HepG2 (cell line): ENCODE data around the gene LIPA. TPM values are rescaled to one million over a fixed set of nuclear protein-coding genes. Genes with fewer than 3 reads are reported as not detected.

Source experiments
- ATAC-seq: fragments of 200-7000 bp; cut with Tn5 transposase; 3 replicates; pipeline ENCODE4 v1.9.1; 2020; ENCODE audit warnings: mild to moderate bottlenecking, moderate library complexity
- BruUV-seq: library from RNA; stranded (reverse); fragments of 400-500 nt; replicated peaks from 2 replicates; lab custom pipeline; 2021; lab: Mats Ljungman, UMichigan
- CTCF ChIA-PET: fragments of 300-600 bp; formaldehyde crosslinking; extraction: SDS; loops from one replicate; lab custom pipeline; 2021; ENCODE audit warnings: low total read pairs, inconsistent platforms, low intra/inter-chr PET ratio; lab: Yijun Ruan, JAX
- POLR2A ChIA-PET: fragments of 350-600 bp; sonication (Branson Sonifier 250); formaldehyde crosslinking; loops from one replicate; lab custom pipeline; 2020; ENCODE audit warnings: antibody characterized with exemption, inconsistent platforms; lab: Yijun Ruan, JAX
- DNase-seq: peaks from one replicate; pipeline ENCODE4 v3.0.0-alpha.2; 2015; ENCODE audit warnings: low spot score
- FAIRE-seq: peaks from 3 replicates; lab custom pipeline; 2011; peaks lifted over from hg19 to GRCh38; lab: Jason Lieb, UNC
- H2AFZ ChIP-seq: one replicate; pipeline ENCODE4 v1.6.1; 2011; ENCODE audit warnings: low read length, inconsistent platforms
- H3K27ac ChIP-seq: fragments of 300-600 bp; 3 replicates; pipeline ENCODE4 v1.8.0; 2011; ENCODE audit warnings: mixed run types, mild to moderate bottlenecking, mixed read lengths, low read length, inconsistent platforms; ENCODE audit not compliant: insufficient read depth; ENCODE audit errors: extremely low read length
- H3K27me3 ChIP-seq, 2 experiments: fragments of 200-600 bp in 1 of 2; 2 replicates in 1 of 2; 3 replicates in 1 of 2; pipeline versions ENCODE4 v1.6.0 to v1.8.0; 2011; ENCODE audit warnings: low read length in 2 of 2, mild to moderate bottlenecking in 2 of 2, moderate library complexity in 2 of 2, inconsistent platforms in 1 of 2; ENCODE audit not compliant: insufficient read depth in 2 of 2, control insufficient read depth in 1 of 2
- H3K36me3 ChIP-seq, 2 experiments: fragments of 200-600 bp in 1 of 2; replicated peaks in 1 of 2; 2 replicates in 1 of 2; 3 replicates in 1 of 2; pipeline versions ENCODE4 v1.5.1 to v1.8.0; 2011; ENCODE audit warnings: low read length in 2 of 2, inconsistent platforms in 1 of 2; ENCODE audit not compliant: insufficient read depth in 2 of 2, control insufficient read depth in 1 of 2
- H3K4me1 ChIP-seq: 2 replicates; pipeline ENCODE4 v1.5.1; 2012; ENCODE audit warnings: low read length, inconsistent platforms; ENCODE audit not compliant: insufficient read depth
- H3K4me2 ChIP-seq: 2 replicates; pipeline ENCODE4 v1.6.0; 2011; ENCODE audit warnings: low read depth, low read length, inconsistent platforms
- H3K4me3 ChIP-seq, 3 experiments: fragments of 200-600 bp in 1 of 3; sonication (generic), shearing (Covaris generic) in 1 of 3; replicated peaks in 1 of 3; 2 replicates each; pipeline ENCODE4 v1.5.1; 2011 to 2016; ENCODE audit warnings: low read length in 3 of 3, inconsistent platforms in 2 of 3, low read depth in 2 of 3, mild to moderate bottlenecking in 2 of 3, control low read depth in 1 of 3, mixed read lengths in 1 of 3; ENCODE audit not compliant: insufficient read depth in 1 of 3
- H3K79me2 ChIP-seq: one replicate; pipeline ENCODE4 v1.6.1; 2011; ENCODE audit warnings: low read length, inconsistent platforms; ENCODE audit not compliant: insufficient read depth
- H3K9ac ChIP-seq: 2 replicates; pipeline ENCODE4 v1.6.0; 2011; ENCODE audit warnings: mild to moderate bottlenecking, low read depth, low read length, inconsistent platforms; ENCODE audit not compliant: insufficient read depth
- H3K9me3 ChIP-seq: 2 replicates; pipeline ENCODE4 v1.5.1; 2012; ENCODE audit warnings: mild to moderate bottlenecking, low read length
- H4K20me1 ChIP-seq: 2 replicates; pipeline ENCODE4 v1.6.0; 2011; ENCODE audit warnings: inconsistent platforms, mild to moderate bottlenecking, low read length, moderate library complexity; ENCODE audit not compliant: insufficient read depth
- CENPX ChIP-seq: sonication (generic); formaldehyde crosslinking; IDR thresholded peaks from 2 replicates; pipeline ENCODE4 v1.9.0; 2021; ENCODE audit warnings: mild to moderate bottlenecking, missing genetic modification reagents, moderate library complexity
- ETV6 ChIP-seq: sonication (generic); formaldehyde crosslinking; conservative IDR thresholded peaks from 2 replicates; pipeline ENCODE4 v1.4.0; 2020; ENCODE audit warnings: missing genetic modification reagents
- MAFK ChIP-seq, 2 experiments: IDR thresholded peaks in 1 of 2; conservative IDR thresholded peaks in 1 of 2; 2 replicates each; pipeline ENCODE4 v1.6.1; 2011; ENCODE audit warnings: improper control_type of control experiment in 2 of 2, low read length in 2 of 2
- NFIB ChIP-seq: sonication (generic); formaldehyde crosslinking; IDR thresholded peaks from 2 replicates; pipeline ENCODE4 v1.9.0; 2021; ENCODE audit warnings: missing genetic modification reagents, mild to moderate bottlenecking, borderline replicate concordance
- NFKB2 ChIP-seq: sonication (generic); formaldehyde crosslinking; IDR thresholded peaks from 2 replicates; pipeline ENCODE4 v1.4.0; 2020; ENCODE audit warnings: missing genetic modification reagents, borderline replicate concordance
- PTBP1 ChIP-seq: fragments of 200-400 bp; formaldehyde crosslinking; IDR thresholded peaks from 2 replicates; pipeline ENCODE4 v1.6.1; 2018; ENCODE audit warnings: low read length, low read depth; ENCODE audit not compliant: poor library complexity, severe bottlenecking
- RELA ChIP-seq: sonication (generic); formaldehyde crosslinking; IDR thresholded peaks from 2 replicates; pipeline ENCODE4 v1.4.0; 2020; ENCODE audit warnings: missing genetic modification reagents
- SATB2 ChIP-seq: sonication (generic); formaldehyde crosslinking; IDR thresholded peaks from 2 replicates; pipeline ENCODE4 v1.5.0; 2020; ENCODE audit warnings: missing genetic modification reagents
- SIX1 ChIP-seq: sonication (generic); formaldehyde crosslinking; IDR thresholded peaks from 2 replicates; pipeline ENCODE4 v1.4.0; 2020; ENCODE audit warnings: missing genetic modification reagents, borderline replicate concordance
- SP4 ChIP-seq: sonication (generic); formaldehyde crosslinking; IDR thresholded peaks from 2 replicates; pipeline ENCODE4 v1.8.1; 2023; ENCODE audit warnings: mild to moderate bottlenecking, missing genetic modification reagents
- TCF7 ChIP-seq: sonication (generic); IDR thresholded peaks from 2 replicates; pipeline ENCODE4 v1.6.1; 2016; ENCODE audit warnings: antibody characterized with exemption, low read depth
- WIZ ChIP-seq: sonication (generic); formaldehyde crosslinking; IDR thresholded peaks from 2 replicates; pipeline ENCODE4 v1.5.1; 2020; ENCODE audit warnings: mild to moderate bottlenecking, missing genetic modification reagents
- XRCC5 ChIP-seq: fragments of 200-400 bp; formaldehyde crosslinking; optimal IDR thresholded peaks from 2 replicates; pipeline ENCODE3; 2017; ENCODE audit warnings: mild to moderate bottlenecking, low read length
- ZBTB49 ChIP-seq: sonication (generic); formaldehyde crosslinking; IDR thresholded peaks from 2 replicates; pipeline ENCODE4 v1.4.0; 2020; ENCODE audit warnings: missing genetic modification reagents, borderline replicate concordance
- ZBTB7A ChIP-seq: sonication (generic); formaldehyde crosslinking; IDR thresholded peaks from 2 replicates; pipeline ENCODE4 v1.8.0; 2022; ENCODE audit warnings: mild to moderate bottlenecking, missing genetic modification reagents
- ZNF335 ChIP-seq: sonication (generic); formaldehyde crosslinking; IDR thresholded peaks from 2 replicates; pipeline ENCODE4 v1.4.0; 2020; ENCODE audit warnings: missing genetic modification reagents
- ZNF839 ChIP-seq: sonication (generic); formaldehyde crosslinking; IDR thresholded peaks from 2 replicates; pipeline ENCODE4 v1.4.0; 2020; ENCODE audit warnings: missing genetic modification reagents, mild to moderate bottlenecking, borderline replicate concordance
- WGBS: methylation state at CpG from one replicate; pipeline ENCODE4 v1.1.6; 2017; ENCODE audit warnings: low lambda C conversion rate; 5-methylcytosine and 5-hydroxymethylcytosine counted together
- in situ Hi-C: cut with HindIII; loops from 2 replicates; pipeline ENCODE4 v1.10.0; 2017; ENCODE audit warnings: low pct_unique_long_range_greater_than_20kb; ENCODE audit not compliant: extremely low pct_ligation_motif_present
- intact Hi-C: fragments of 100-400 bp; cut with micrococcal nuclease; formaldehyde crosslinking; loops from one replicate; pipeline ENCODE4 v1.10.0; 2022; ENCODE audit not compliant: unreplicated experiment
- polyA plus RNA-seq, 8 experiments: library from polyadenylated mRNA; depleted of rRNA in 3 of 8; stranded (reverse) in 7 of 8; unstranded in 1 of 8; fragments of >200 nt; fragmentation: Illumina TruSeq in 4 of 8; extraction: Trizol in 4 of 8; gene quantifications; 2 replicates each; pipeline versions ENCODE4 v1.2.1 to v1.2.3, GENCODE V29; 2011 to 2016; ENCODE audit warnings: low read depth in 4 of 8, missing spikeins in 1 of 8, mixed read lengths in 1 of 8; ENCODE audit not compliant: insufficient read depth in 1 of 8
- total RNA-seq, 5 experiments: library from RNA; depleted of rRNA; stranded (reverse); fragments of >200 nt; fragmentation: Illumina TruSeq; extraction: Trizol; gene quantifications; 2 replicates each; pipeline ENCODE4 v1.2.3, GENCODE V29; 2016; ENCODE audit warnings: low read depth in 1 of 5

LIPA gene
- total and polyA plus RNA-seq, 2 of the 13 experiments (the other 11 are each of a cell fraction or from before 2014, with no cell fraction given) = 57.1 to 79.5 TPM

- Histone ChIP-seq H2AFZ (no peak overlapping the region), H3K4me3 (no peak overlapping the region), H3K9me3 (no peaks in the 10 kb centered on the region), H3K36me3 (peaks cover 3 to 16% of the 10 kb centered on the region in 2 experiments; a peak in 4 of 5 replicates), H3K27ac (no peak overlapping the region), H3K27me3 (no peaks in the 10 kb centered on the region), H4K20me1 (no peaks in the 10 kb centered on the region), H3K4me2 (no peak overlapping the region), H3K79me2 (no peaks in the 10 kb centered on the region), H3K9ac (no peak overlapping the region), H3K4me1 (no peaks in the 10 kb centered on the region)
- no TSS peak for BruUV-seq
- intact Hi-C loops = no loop called here
- 96% methylated on average over 1 of the region's 1 CpG for WGBS
- ATAC-seq (no peak), FAIRE-seq (no peak), DNase-seq (no peak)
- ChIA-PET POLR2A (no interaction called here), CTCF (no interaction called here)
- in situ Hi-C loops = no loop called here
- no peak for TF ChIP-seq SP4 (CRISPR knock-in tag)
- TF ChIP-seq RELA (CRISPR knock-in tag) = no peak
- TF ChIP-seq PTBP1 = no peak
- peak in 1 of 2 experiments; percentile 43; a peak in 2 of 4 replicates for TF ChIP-seq MAFK (conservative IDR thresholded peaks at IDR 0.05 in 1 of 2, IDR thresholded peaks at IDR 0.05 in 1 of 2; ENCODE audit: low read length in 2 of 2)
These were observed 24.7 kb downstream of the LIPA start for GRCh38 chr10:89226891-89227290.

- intact Hi-C loops = no loop called here
- Histone ChIP-seq H3K4me2 (no peak overlapping the region), H2AFZ (no peak overlapping the region), H3K9ac (no peak overlapping the region), H3K4me3 (no peak overlapping the region), H3K9me3 (no peaks in the 10 kb centered on the region), H3K4me1 (no peaks in the 10 kb centered on the region), H3K27me3 (no peaks in the 10 kb centered on the region), H3K79me2 (no peaks in the 10 kb centered on the region), H3K36me3 (peaks cover 3 to 12% of the 10 kb centered on the region in 2 experiments; a peak in 4 of 5 replicates), H4K20me1 (no peaks in the 10 kb centered on the region), H3K27ac (no peak overlapping the region)
- ChIA-PET CTCF (no interaction called here), POLR2A (no interaction called here)
- WGBS = 96% methylated on average over 18 of the region's 18 CpGs
- ATAC-seq = no peak
- FAIRE-seq = no peak
- TF ChIP-seq WIZ (no peak), SATB2 (CRISPR knock-in tag) (no peak), NFKB2 (CRISPR knock-in tag) (no peak), XRCC5 (no peak), NFIB (CRISPR knock-in tag) (no peak), ZBTB7A (CRISPR knock-in tag) (no peak), ETV6 (CRISPR knock-in tag) (no peak), ZNF839 (CRISPR knock-in tag) (no peak), ZNF335 (CRISPR knock-in tag) (no peak), TCF7 (no peak), CENPX (CRISPR knock-in tag) (no peak), SIX1 (CRISPR knock-in tag) (no peak), ZBTB49 (CRISPR knock-in tag) (no peak)
- BruUV-seq = no TSS peak
- in situ Hi-C loops = loop anchor here (25.0 kb wide), 1 partner anchor 388 kb away; no protein-coding TSS in a partner anchor
- DNase-seq = no peak
These were observed 26.7 kb downstream of the LIPA start for GRCh38 chr10:89224739-89225443.
